Duodenal mucosa (tissue), 2 donors: ENCODE results near the gene RGPD4.
"Not testable (repeated sequence)": the region's sequence is repeated elsewhere in the genome, so short reads cannot be mapped to it uniquely, and the experiment has no call there.

Source experiments
- H3K27ac ChIP-seq: one replicate; pipeline ENCODE4 v1.7.0; 2013; ENCODE audit warnings: low read depth, low read length
- H3K27me3 ChIP-seq, 2 donors: one replicate each; pipeline ENCODE4 v1.7.0; 2013; ENCODE audit warnings: low read length in 2 of 2, control low read depth in 1 of 2; ENCODE audit not compliant: insufficient read depth in 2 of 2, control insufficient read depth in 1 of 2
- H3K36me3 ChIP-seq, 2 donors: one replicate each; pipeline ENCODE4 v1.7.0; 2013; ENCODE audit warnings: low read length in 2 of 2, control low read depth in 1 of 2; ENCODE audit not compliant: insufficient read depth in 2 of 2, control insufficient read depth in 1 of 2
- H3K4me1 ChIP-seq, 2 donors: one replicate each; pipeline ENCODE4 v1.7.0; 2013; ENCODE audit warnings: low read length in 2 of 2, control low read depth in 1 of 2; ENCODE audit not compliant: insufficient read depth in 2 of 2, control insufficient read depth in 1 of 2
- H3K4me3 ChIP-seq, 2 donors: one replicate each; pipeline ENCODE4 v1.7.0; 2013; ENCODE audit warnings: low read length in 2 of 2, low read depth in 1 of 2
- H3K9ac ChIP-seq, 2 donors: one replicate each; pipeline ENCODE4 v1.7.0; 2013; ENCODE audit warnings: low read length in 2 of 2, low read depth in 1 of 2
- H3K9me3 ChIP-seq, 2 donors: one replicate each; pipeline ENCODE4 v1.7.0; 2013; ENCODE audit warnings: low read length in 2 of 2, control low read depth in 1 of 2; ENCODE audit not compliant: control insufficient read depth in 1 of 2

RGPD4 gene

GRCh38 chr2:107826749-107827148 lies at the start of gene RGPD4:
Gene RGPD4, plus strand, starts transcription at chr2:107826892. Its CDS starts 122 bp downstream, at chr2:107827014.
- H3K9ac ChIP-seq, H3K4me1 ChIP-seq, H3K4me3 ChIP-seq, H3K27ac ChIP-seq, H3K36me3 ChIP-seq, H3K9me3 ChIP-seq, H3K27me3 ChIP-seq: not testable (repeated sequence)

GRCh38 chr2:107777974-107778373 lies 48.7 kb upstream of the RGPD4 start:
- no peaks in the 10 kb centered on the region for H3K27me3 ChIP-seq
- no peak overlapping the region for H3K27ac ChIP-seq
- no peaks in the 10 kb centered on the region for H3K9me3 ChIP-seq
- no peaks in the 10 kb centered on the region for H3K4me1 ChIP-seq
- H3K4me3 ChIP-seq, result no peak overlapping the region
- H3K36me3 ChIP-seq, result no peaks in the 10 kb centered on the region
- no peak overlapping the region for H3K9ac ChIP-seq

GRCh38 chr2:107785756-107786155 lies 40.9 kb upstream of the RGPD4 start:
- no peaks in the 10 kb centered on the region for H3K9me3 ChIP-seq

GRCh38 chr2:107790837-107791236 lies 35.9 kb upstream of the RGPD4 start:
- no peaks in the 10 kb centered on the region for H3K36me3 ChIP-seq
- H3K9ac ChIP-seq, result no peak overlapping the region
- no peaks in the 10 kb centered on the region for H3K9me3 ChIP-seq
- H3K4me1 ChIP-seq, result no peaks in the 10 kb centered on the region
- no peaks in the 10 kb centered on the region for H3K27me3 ChIP-seq
- H3K27ac ChIP-seq, result no peak overlapping the region
- H3K4me3 ChIP-seq, result no peak overlapping the region

More at GRCh38 chr2:107785756-107786155, 40.9 kb upstream of the RGPD4 start:
- Histone ChIP-seq H3K27ac (no peak overlapping the region), H3K9ac (no peak overlapping the region), H3K4me3 (no peak overlapping the region), H3K4me1 (no peaks in the 10 kb centered on the region), H3K36me3 (no peaks in the 10 kb centered on the region), H3K27me3 (no peaks in the 10 kb centered on the region)

GRCh38 chr2:107801498-107801897 lies 25.2 kb upstream of the RGPD4 start:
- no peaks in the 10 kb centered on the region for H3K27me3 ChIP-seq
- no peak overlapping the region for H3K27ac ChIP-seq
- H3K4me1 ChIP-seq, result no peaks in the 10 kb centered on the region
- no peaks in the 10 kb centered on the region for H3K9me3 ChIP-seq
- no peak overlapping the region for H3K4me3 ChIP-seq
- no peaks in the 10 kb centered on the region for H3K36me3 ChIP-seq
- no peak overlapping the region for H3K9ac ChIP-seq

GRCh38 chr2:107804608-107805498 lies 21.8 kb upstream of the RGPD4 start:
- H3K9me3 ChIP-seq, result no peaks in the 10 kb centered on the region
- H3K36me3 ChIP-seq, result no peaks in the 10 kb centered on the region
- H3K9ac ChIP-seq, result no peak overlapping the region
- H3K27me3 ChIP-seq, result no peaks in the 10 kb centered on the region
- H3K4me1 ChIP-seq, result no peaks in the 10 kb centered on the region
- no peak overlapping the region for H3K27ac ChIP-seq
- H3K4me3 ChIP-seq, result no peak overlapping the region

GRCh38 chr2:107806901-107807300 lies 19.8 kb upstream of the RGPD4 start:
- Histone ChIP-seq H3K27ac (no peak overlapping the region), H3K36me3 (no peaks in the 10 kb centered on the region), H3K27me3 (no peaks in the 10 kb centered on the region), H3K9ac (no peak overlapping the region), H3K9me3 (no peaks in the 10 kb centered on the region), H3K4me3 (no peak overlapping the region), H3K4me1 (no peaks in the 10 kb centered on the region)

- no peak overlapping the region for H3K4me3 ChIP-seq
- H3K27me3 ChIP-seq, result no peaks in the 10 kb centered on the region
- H3K36me3 ChIP-seq, result no peaks in the 10 kb centered on the region
- no peak overlapping the region for H3K9ac ChIP-seq
- H3K9me3 ChIP-seq, result no peaks in the 10 kb centered on the region
- no peaks in the 10 kb centered on the region for H3K4me1 ChIP-seq
- H3K27ac ChIP-seq, result no peak overlapping the region
These were observed 18.7 kb upstream of the RGPD4 start for GRCh38 chr2:107807988-107808387.

GRCh38 chr2:107808959-107809358 lies 17.7 kb upstream of the RGPD4 start:
- no peak overlapping the region for H3K27ac ChIP-seq
- no peaks in the 10 kb centered on the region for H3K27me3 ChIP-seq
- H3K4me1 ChIP-seq, result no peaks in the 10 kb centered on the region
- H3K9me3 ChIP-seq, result no peaks in the 10 kb centered on the region
- no peak overlapping the region for H3K4me3 ChIP-seq
- no peak overlapping the region for H3K9ac ChIP-seq
- no peaks in the 10 kb centered on the region for H3K36me3 ChIP-seq

- Histone ChIP-seq H3K36me3 (no peaks in the 10 kb centered on the region), H3K27ac (no peak overlapping the region), H3K4me1 (no peaks in the 10 kb centered on the region), H3K27me3 (no peaks in the 10 kb centered on the region), H3K4me3 (no peak overlapping the region), H3K9ac (no peak overlapping the region), H3K9me3 (no peaks in the 10 kb centered on the region)
These were observed 16.9 kb upstream of the RGPD4 start for GRCh38 chr2:107809835-107810234.
